ENCODE data around the gene WWC2.
"Not testable (repeated sequence)": the region's sequence is repeated elsewhere in the genome, so short reads cannot be mapped to it uniquely, and the experiment has no call there.

The WWC2 gene

GRCh38 chr4:183142571-183143550 is 43.8 kb downstream of the WWC2 start:
- no peak for DNase-seq (ENCODE audit: low read depth in 3 of 3)

GRCh38 chr4:183144787-183145186 is 45.7 kb downstream of the WWC2 start:
- no peak for DNase-seq (ENCODE audit: low read depth in 3 of 3)

- DNase-seq (ENCODE audit: low read depth in 3 of 3): no peak
These were observed 46.7 kb downstream of the WWC2 start for GRCh38 chr4:183145773-183146172.

- DNase-seq (ENCODE audit: low read depth in 3 of 3): no peak
These were observed 47.4 kb downstream of the WWC2 start for GRCh38 chr4:183146478-183146877.

GRCh38 chr4:183147196-183147595 is 48.1 kb downstream of the WWC2 start:
- no peak for DNase-seq (ENCODE audit: low read depth in 3 of 3)

GRCh38 chr4:183147983-183148382 is 48.9 kb downstream of the WWC2 start:
- no peak for DNase-seq (ENCODE audit: low read depth in 3 of 3)

GRCh38 chr4:183149616-183150539 is 50.8 kb downstream of the WWC2 start:
- no peak for DNase-seq (ENCODE audit: low read depth in 3 of 3)

- not testable (repeated sequence) for DNase-seq (ENCODE audit: low read depth in 3 of 3)
These were observed 51.6 kb downstream of the WWC2 start for GRCh38 chr4:183150664-183151063.

GRCh38 chr4:183152232-183152631 is 53.2 kb downstream of the WWC2 start:
- DNase-seq (ENCODE audit: low read depth in 3 of 3): not testable (repeated sequence)

GRCh38 chr4:183153190-183153916 is 54.3 kb downstream of the WWC2 start:
- DNase-seq (ENCODE audit: low read depth in 3 of 3): no peak

- no peak for DNase-seq (ENCODE audit: low read depth in 3 of 3)
These were observed 55.8 kb downstream of the WWC2 start for GRCh38 chr4:183154701-183155391.

GRCh38 chr4:183155450-183156184 is 56.6 kb downstream of the WWC2 start:
- DNase-seq (ENCODE audit: low read depth in 3 of 3): no peak

- DNase-seq (ENCODE audit: low read depth in 3 of 3): no peak
These were observed 58.2 kb downstream of the WWC2 start for GRCh38 chr4:183157215-183157614.

- DNase-seq (ENCODE audit: low read depth in 3 of 3): no peak
These were observed 59.0 kb downstream of the WWC2 start for GRCh38 chr4:183158062-183158461.

GRCh38 chr4:183161630-183162029 is 62.6 kb downstream of the WWC2 start:
- no peak for DNase-seq (ENCODE audit: low read depth in 3 of 3)

GRCh38 chr4:183163135-183163534 is 64.1 kb downstream of the WWC2 start:
- DNase-seq (ENCODE audit: low read depth in 3 of 3): no peak

- no peak for DNase-seq (ENCODE audit: low read depth in 3 of 3)
These were observed 65.9 kb downstream of the WWC2 start for GRCh38 chr4:183164963-183165362.

GRCh38 chr4:183165376-183165775 is 66.3 kb downstream of the WWC2 start:
- no peak for DNase-seq (ENCODE audit: low read depth in 3 of 3)

GRCh38 chr4:183170894-183171293 is 71.8 kb downstream of the WWC2 start:
- no peak for DNase-seq (ENCODE audit: low read depth in 3 of 3)

GRCh38 chr4:183171484-183172267 is 72.6 kb downstream of the WWC2 start:
- no peak for DNase-seq (ENCODE audit: low read depth in 3 of 3)

Data from stimulated activated CD4-positive, alpha-beta T cell treated with anti-CD3 and anti-CD28 coated beads, TNF-alpha, amount 100 ng/mL, for 24 hours (primary cell).